NCI-H82 treated with DMSO at 0.1 percent for 48 hours (cell line): ENCODE data around the gene RPP21.
A peak's percentile ranks its signal among the peaks of the same experiment; 100 is the strongest.

Experiments
- DNase-seq: peaks from one replicate; lab custom pipeline; 2025; ENCODE audit not compliant: unreplicated experiment; lab: John Stamatoyannopoulos, UW

RPP21 gene

DNA sequence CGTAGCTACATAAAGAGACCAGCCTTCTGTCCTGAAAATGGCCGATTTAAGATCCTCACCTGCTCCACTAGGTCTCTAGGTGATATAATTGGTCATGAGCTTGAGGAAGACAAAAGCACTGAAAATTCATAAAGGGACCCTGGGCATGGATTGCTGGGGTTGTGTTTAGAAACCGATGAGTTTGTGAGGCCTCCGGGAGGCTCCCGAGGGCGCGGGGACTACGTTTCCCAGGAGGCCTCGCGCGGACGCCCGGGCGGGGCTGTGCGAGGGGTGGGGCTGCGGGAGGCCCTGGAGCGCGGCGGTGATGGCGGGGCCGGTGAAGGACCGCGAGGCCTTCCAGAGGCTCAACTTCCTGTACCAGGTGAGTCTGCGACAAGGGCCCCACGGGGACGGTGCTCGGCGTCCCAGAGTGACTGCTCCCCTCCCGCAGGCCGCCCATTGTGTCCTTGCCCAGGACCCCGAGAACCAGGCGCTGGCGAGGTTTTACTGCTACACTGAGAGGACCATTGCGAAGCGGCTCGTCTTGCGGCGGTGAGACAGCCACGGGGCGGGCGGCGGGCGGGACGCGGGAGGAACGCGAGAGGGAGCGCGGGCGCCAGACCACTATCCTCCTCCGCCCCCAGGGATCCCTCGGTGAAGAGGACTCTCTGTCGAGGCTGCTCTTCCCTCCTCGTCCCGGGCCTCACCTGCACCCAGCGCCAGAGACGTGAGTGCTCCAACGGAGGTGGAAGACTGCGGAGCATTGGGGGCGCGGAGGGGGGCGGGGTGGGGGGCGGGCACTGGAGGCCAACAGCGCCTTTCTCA, at the start of gene RPP21:
TSS of gene RPP21 (plus strand) at position 289 of the 804 bp plus-strand sequence. CDS start at position 305, 16 bp downstream.
- peak; percentile 45 for DNase-seq

DNA sequence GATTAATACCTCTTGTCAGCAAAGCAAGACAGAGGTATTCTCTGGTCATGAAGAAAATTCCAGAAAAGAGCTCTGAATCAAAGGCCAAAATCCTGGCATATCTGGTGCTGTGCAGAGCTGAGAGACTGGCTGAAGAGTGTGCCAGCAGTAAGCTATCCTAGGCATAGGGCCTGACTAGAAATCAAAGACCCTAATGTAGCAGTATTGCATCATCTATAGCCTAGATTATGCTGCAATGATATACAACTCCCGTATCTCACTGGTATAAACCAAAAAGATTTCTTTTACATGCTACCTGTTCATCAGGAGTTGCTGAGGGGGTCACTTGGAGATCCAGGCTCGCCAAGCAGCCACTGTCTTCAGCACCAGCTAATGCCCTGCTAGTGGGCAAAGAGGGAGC, 49.1 kb upstream of the RPP21 start:
- DNase-seq = no peak

DNA sequence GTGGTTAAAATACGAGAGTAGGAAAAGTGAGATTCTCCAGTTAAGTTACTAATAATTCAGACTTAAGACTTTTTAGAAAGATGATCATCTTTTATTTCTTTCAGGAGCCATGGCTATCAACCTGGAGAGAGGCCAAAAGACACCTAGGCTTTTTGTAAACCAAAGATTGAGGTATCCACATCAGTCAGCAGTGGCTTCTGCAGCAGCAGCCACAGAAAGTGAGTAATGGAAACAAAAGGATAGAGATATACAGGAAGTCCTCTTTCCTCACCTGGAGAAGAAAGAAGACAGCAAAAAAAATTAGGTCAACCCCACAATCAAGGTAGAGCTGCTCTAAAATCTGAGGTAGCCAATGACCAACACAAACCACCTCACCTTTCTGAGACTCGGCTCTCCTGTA, 41.0 kb upstream of the RPP21 start:
- no peak for DNase-seq

DNA sequence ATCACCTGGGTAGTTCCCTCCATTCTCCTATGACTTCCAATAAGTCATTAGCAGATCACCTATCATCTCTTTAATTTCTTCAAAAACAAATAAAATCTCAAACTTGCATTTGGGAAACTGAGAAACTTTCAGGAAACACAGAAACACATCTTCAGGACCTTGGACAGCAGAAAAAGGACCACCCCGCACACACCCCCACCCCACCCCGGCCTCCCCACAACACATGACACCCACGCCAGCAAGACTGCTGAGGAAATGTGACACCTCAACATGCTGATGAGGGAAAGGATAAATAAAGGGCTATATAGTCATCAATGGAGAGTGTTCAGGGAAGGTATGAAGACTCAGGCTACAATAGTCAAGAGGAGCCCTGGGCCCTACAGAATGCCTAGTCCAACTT, 33.9 kb upstream of the RPP21 start:
- no peak for DNase-seq

DNA sequence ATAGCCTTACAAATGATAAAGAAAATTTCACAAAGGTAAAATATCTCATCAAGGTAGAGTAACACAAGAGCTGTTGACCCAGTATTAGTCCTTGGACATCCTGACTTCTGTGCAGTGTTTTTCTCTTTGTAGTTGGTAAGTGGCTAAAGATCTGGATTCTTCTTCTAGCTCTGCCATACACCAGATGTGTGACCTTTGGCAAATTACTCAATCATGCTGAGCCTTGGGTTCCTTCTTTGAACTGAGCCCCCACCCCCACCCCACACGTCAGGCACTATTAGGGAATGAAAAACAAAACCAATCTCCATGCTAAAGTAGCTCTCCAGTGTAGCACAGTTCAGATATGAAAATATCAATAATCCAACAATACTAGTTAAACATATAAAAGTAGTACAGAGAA, 33.3 kb upstream of the RPP21 start:
- DNase-seq = no peak

DNA sequence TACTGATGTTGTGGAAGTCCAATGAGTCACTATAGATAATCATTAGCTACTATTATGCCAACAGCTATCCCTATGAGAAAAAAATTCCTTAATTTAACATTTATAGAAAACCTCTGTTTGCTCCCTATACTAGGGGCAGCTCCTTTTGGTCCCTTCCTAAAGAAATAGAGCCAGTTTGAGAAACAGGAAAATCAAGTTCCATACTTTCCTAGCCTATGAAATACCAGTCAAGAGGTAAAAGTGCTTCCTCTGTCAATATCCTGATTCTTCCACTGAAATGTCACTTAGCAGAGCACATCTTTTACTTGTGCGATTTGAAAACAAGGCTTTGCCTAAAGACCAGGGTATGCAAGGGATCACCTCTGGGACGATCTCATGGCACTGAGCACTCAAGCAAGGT, 32.7 kb upstream of the RPP21 start:
- no peak for DNase-seq

DNA sequence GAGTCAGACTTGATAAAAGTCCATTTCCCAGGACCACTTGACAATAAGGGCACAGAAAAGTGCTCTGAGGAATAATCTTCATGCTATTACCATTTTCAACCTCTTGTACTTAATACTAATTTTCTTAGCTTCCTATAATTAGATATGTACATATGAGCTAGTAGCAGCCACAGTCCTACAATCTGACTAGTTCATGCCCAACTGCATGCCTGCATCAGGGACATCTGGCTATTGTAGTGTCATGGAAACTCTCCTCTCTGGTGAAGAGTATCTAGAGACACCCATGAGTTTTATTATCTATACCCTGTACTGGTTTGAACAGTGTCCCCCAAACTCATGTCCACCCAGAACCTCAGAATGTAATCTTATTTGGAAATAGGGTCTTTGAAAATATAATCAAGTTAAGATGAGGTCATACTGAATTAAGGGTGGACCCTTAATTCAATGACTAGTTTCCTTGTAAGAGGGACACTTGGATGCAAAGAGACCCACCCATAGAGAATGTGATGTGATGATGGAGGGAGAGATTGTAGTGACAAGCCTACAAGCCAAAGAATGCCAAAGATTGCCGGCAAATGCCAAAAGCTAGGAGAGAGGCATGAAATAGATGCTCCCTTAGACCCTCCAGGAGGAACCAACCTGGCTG, 32.2 kb upstream of the RPP21 start:
- no peak for DNase-seq

DNA sequence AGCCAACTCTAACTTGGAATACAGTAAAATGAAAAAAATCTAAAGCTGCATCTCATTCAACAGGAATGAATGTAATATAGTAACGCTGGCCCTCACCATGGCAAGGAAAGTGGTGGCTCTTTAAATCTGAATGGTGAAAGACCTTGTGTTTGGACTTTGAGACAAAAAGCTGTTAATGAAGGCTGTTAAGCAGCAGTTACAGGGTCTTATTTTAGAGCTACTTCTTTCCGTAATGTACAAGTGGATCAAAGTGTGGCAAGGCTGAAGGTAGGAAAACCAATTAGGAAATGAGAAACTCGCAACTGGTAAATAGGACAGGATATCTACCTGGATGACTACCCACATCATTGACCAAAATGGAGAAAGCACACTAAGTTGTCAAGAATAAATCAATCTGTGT, 29.8 kb upstream of the RPP21 start:
- DNase-seq = no peak

DNA sequence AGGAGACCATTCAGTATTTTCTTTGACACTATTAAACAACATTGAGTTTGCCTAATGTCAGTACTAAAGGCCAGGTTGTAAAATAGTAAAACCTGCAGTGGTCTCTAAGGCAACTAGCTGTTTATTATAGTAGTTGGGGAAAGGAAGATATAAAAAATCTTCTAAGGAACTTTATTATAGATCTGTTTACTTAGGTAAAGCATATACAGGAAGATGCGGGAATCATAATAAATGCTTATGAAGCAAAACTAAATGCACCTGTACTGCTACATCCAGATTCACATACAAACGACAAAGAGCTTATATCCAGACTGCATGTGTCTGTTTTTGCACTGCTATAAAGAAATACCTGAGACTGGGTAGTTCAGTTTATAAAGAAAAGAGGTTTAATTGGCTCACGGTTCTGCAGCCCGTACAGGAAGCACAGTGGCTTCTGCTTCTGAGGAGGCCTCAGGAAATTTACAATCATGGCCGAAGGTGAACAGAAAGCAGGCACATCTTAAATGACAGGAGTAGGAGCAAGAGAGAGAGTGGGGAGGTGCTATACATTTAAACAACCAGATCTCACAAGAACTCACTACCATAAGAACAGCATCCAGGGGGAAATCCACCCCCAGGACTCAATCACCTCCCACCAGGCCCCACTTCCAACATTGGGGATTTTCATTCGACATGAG, 26.9 kb upstream of the RPP21 start:
- no peak for DNase-seq

DNA sequence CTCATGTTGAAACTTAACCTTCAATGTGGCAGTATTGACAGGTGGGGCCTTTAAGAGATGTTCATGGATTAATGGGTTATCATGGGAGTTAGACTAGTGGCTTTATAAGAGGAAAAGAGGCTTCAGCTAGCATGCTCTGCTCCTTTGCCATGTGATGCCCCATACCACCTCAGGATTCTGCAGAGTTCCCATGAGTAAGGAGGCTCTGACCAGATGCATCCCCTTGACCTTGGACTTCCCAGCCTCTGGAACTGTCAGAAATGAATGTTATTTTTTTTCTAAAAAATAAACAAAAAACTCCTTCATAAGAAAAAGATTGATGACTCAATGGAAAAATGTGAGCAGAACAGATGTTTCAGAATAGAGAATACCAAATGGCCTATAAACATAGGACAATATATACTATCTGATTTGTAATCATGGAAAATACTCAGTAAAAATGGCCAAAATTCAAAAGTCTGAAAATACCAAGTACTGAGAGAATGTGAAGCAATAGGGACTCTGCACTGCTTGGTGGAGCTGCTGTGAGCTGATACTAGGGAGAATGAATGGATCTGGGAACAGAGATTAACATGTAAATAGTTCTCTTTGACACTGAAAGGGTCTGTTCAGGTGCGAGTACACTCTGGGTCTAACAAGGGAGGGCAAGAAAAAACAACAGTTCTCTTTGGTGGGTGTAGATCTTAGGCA, 25.7 kb upstream of the RPP21 start:
- DNase-seq = no peak

DNA sequence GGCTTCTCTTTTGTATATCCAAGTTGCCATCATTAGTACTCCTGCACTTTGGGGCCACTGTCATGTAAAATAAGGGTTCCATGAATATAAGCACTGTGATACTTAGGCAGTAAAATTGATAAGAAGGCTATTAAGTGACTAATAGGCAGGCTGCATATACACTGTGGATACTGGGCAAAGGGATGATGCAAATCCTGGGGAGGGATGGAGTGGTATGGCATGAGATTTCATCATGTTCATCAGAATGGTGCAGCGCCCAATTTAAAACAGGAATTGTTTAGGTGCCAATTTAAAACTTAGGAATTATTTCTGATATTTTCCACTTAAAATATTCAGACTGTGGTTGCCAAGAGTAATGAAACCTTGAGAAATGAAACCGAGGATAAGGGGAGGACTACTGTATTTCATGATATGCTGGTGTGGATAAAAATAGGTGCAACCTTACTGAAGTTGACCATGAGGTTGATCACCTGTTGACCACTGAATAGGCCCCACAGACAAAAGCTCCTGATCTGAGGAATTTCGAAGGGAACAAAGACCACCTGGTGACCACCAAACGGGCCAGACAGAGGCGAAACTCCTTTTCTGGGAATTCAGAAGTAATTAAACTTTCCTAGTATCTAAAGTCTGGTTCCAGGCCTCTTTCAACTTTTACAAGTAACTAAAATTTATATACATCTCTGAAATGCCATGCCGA, 23.1 kb upstream of the RPP21 start:
- no peak for DNase-seq

DNA sequence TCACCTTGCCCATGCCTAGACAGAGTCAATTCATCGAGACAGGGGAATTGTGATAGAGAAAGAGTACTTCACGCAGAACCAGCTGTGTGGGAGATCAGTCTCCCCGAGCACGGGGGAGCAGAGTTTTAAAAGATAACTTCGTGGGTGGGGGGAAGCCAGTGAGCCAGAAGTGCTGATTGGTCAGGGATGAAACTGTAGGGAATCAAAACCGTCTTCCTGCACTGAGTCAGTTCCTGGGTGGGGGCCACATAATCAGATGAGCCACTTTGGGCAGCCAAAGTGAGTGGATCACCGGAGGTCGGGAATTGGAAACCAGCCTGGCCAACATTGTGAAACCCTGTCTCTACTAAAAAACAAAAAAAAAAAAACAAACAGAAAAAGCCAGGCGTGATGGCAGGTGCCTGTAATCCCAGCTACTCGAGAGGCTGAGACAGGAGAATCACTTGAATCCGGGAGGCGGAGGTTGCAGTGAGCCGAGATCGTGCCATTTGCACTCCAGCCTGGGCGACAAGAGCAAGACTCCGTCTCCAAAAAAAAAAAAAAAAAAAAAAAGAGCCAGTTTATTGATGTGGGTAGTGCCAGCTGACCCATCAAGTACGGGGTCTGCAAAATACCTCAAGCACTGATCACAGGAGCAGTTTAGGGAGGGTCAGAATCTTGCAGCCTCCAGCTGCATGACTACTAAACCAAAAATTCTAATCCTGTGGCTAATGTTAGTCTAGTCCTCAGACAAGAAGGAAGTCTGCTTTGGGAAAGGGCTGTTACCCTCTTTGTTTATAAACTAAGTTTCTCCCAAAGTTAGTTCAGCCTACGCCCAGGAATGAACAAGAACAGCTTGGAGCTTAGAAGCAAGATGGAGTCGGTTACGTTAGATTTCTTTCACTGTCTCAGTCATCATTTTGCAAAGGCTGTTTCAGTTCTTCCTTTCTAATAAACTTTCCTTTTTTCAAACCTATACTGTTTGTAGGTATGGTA, 22.1 kb upstream of the RPP21 start:
- DNase-seq = no peak

DNA sequence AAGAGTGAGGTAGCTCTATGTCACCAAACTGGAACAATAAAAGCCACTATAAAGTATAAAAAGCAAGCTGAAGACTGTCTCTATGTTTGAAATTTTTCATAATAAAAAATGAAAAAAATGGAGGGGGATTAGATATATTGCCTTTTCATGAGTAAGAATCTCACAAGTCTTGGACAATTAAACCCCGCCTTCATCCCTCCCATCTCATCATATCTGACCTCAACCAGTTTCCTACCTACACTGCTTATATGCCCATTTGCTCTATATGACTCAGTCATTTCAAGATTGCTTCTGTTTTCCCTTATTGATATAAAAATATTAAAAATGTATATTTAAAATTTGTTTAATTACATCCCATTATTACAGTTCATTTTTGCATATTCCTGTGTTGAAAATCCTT, 21.1 kb upstream of the RPP21 start:
- no peak for DNase-seq

DNA sequence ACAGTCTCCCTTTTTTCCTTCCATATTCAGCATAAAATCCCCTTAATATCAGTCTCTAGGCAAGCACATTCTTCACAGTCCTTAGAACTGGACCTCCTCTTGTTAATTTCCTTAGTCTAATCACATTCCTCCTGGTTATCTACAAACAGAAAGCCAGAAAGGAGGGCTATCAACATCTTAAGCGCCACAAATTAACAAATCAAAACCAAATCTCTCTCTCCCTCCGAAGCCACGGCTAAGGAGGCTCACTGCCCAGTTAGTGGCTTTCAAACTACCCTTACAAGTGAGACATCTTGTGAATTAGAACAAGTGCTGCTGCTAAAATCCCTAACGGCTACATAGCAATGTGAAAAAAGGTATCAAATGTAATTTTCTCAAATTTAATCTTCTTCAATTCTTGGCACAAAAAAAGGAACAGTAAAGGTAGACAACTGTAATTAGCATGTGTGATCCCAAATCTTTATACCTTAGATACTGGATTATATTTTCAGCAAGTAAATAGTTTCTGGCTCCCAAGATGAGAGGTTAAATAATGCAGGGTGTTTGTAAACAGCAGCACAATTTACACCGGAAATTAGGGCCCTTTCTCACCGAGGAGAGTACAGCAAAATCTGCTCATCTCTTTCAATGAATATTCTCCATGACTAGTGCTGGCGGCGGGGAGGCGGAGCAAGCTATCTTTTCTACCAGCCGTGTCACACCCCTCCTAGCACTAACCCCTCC, 19.6 kb upstream of the RPP21 start:
- DNase-seq = no peak

DNA sequence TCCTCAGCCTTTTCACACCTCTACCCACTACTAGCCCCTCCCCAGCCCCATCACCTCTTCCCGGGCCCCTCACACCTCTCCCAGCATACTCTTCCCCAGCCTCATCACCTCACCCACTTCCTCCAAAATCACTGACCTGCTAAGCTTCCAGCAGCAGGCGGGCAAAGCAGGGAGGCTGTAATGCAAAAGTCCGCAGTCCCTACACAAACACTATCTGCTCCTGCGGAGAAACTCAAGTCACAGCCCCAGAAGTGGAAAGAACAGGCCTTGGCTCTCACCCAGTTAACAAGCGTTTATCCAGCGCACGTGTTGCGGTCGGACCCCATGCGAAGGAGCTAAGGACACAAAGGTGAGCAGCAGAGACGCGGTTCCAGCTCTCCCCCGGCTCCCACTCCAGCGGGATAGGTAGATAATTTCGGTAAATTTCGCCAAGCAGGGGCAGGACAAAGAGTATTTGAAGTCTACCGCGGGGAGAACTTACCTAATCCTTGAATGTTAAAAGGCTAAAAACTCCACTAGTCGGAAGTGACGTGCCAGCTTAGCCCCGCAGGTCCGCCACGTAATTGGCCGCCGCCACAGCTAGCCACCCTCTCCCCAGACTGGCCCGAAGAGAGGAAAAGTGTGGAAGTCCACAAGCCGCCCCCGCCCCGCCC, 19.0 kb upstream of the RPP21 start:
- peak; percentile 72 for DNase-seq

DNA sequence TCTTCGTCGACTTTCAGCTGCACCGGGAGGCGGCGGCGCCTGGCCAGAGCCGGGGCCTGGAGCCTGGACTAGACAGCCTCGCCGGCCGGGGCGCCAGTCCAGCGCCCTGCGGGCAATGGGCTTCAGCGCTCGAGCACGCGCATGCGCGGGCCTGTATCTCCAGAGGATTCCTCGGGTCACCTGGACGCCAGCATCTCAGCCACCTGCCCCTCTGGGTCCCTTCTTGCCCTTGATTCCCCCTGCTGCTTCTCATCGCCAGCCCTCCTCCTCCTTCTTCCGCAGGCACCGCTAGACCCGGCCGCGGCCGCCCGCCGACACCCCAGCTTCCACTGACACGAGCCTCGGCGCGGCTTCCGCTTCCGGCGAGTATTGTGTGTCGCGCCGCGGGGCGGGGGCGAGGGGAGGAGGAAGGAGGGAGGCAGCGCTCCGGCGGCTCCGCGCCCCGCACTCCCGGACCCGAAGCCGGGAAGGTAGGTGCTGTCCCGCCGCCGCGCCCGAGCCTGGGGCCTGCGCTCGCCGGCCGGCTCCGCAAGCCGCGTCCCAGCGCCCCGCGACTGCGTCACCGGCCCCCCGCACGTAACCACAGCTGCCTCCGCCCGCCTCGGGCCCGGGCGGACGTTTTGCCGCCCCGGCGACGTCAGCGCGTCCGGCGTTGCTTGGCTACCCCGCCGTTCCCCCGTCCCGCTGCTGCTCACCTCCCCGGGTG, 18.3 kb upstream of the RPP21 start, which contains the start of gene TRIM39:
TSS of gene TRIM39 (plus strand) at position 402 of the 706 bp plus-strand sequence. CDS start 2,391 bp downstream, outside the sequence.
- peak; percentile 52 for DNase-seq

DNA sequence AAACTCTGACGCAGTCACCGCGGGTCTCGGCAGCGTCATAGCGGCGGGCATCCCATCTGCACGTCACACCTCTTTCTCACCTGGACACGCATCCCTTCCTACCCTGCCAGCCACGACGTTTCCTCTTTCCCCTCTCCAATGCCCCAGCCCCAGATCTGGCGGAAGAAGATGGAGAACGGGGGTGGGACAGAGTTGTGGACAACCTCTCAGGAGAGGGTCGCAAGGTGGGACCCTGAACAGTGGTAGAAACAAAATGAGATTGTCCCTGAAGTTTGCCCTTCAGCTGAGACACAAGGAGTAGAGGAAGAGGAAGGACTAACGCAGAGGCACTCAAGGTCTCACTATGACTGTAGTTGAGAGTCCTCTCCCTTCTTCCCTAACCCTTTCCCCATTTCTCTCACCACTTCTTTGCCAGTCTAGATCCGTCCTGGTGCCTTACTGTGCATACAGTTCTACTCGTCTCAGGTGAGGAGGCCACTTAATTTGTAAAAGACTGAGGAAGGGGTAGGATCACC, 17.7 kb upstream of the RPP21 start:
- DNase-seq = no peak

DNA sequence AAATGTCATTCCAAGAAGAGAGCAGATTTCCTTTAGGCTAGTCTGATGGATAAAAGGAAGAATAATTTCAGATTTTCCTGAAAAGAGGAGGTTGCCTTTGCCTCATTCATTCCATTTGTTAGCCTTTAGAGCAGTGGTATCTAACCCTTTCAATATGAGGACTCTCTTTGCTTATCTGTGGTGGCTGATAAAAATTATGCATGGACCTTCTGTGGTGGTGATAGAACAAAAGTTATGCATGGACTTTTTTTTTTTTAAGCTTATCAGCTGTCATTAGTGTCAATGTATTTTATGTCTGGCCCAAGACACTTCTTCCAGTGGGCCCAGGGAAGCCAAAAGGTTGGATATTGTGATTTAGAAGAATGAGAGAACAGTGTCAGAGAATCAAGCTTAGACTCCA, 16.6 kb upstream of the RPP21 start:
- no peak for DNase-seq
